Endothelial cell of umbilical vein (primary cell): Measurements from ENCODE around the gene CACNG8. TPM values are rescaled to one million over a fixed set of nuclear protein-coding genes. Genes with fewer than 3 reads are reported as not detected.
A peak's percentile ranks its signal among the peaks of the same experiment; 100 is the strongest.
"Not testable (repeated sequence)": the region's sequence is repeated elsewhere in the genome, so short reads cannot be mapped to it uniquely, and the experiment has no call there.

ENCODE experiments used
- BruUV-seq: library from RNA; stranded (reverse); fragments of 400-500 nt; replicated peaks from 2 replicates; lab custom pipeline; 2021; lab: Mats Ljungman, UMichigan
- CTCF ChIA-PET: fragments of 300-600, 350-600 bp; sonication (Branson Sonifier 250); formaldehyde crosslinking; loops from one replicate; lab custom pipeline; 2021; ENCODE audit warnings: antibody characterized with exemption, inconsistent platforms; lab: Charles Lee
- POLR2A ChIA-PET: fragments of 300-600, 350-600 bp; sonication (Branson Sonifier 250); formaldehyde crosslinking; loops from one replicate; lab custom pipeline; 2021; ENCODE audit warnings: antibody characterized with exemption, inconsistent platforms; lab: Charles Lee
- DNase-seq: peaks from one replicate; pipeline ENCODE4 v3.0.0-alpha.2; 2011; ENCODE audit warnings: low read depth, low spot score
- FAIRE-seq: peaks from 2 replicates; lab custom pipeline; 2011; peaks lifted over from hg19 to GRCh38; lab: Jason Lieb, UNC
- H2AFZ ChIP-seq: 2 replicates; pipeline ENCODE4 v1.6.0; 2012; ENCODE audit warnings: low read depth, low read length, control low read depth, inconsistent platforms
- H3K27ac ChIP-seq: 2 replicates; pipeline ENCODE4 v1.5.1; 2011; ENCODE audit warnings: low read depth, mild to moderate bottlenecking, control low read depth, low read length, moderate library complexity; ENCODE audit not compliant: insufficient read depth
- H3K27me3 ChIP-seq, 2 experiments: 2 replicates each; pipeline versions ENCODE4 v1.6.0 to v1.6.1; 2011; ENCODE audit warnings: low read length in 2 of 2, mixed read lengths in 1 of 2; ENCODE audit not compliant: control insufficient read depth in 2 of 2, insufficient read depth in 2 of 2
- H3K36me3 ChIP-seq, 2 experiments: 2 replicates in 1 of 2; 3 replicates in 1 of 2; pipeline ENCODE4 v1.5.1; 2011; ENCODE audit warnings: low read length in 2 of 2, mild to moderate bottlenecking in 1 of 2, moderate library complexity in 1 of 2; ENCODE audit not compliant: control insufficient read depth in 2 of 2, insufficient read depth in 2 of 2; ENCODE audit errors: extremely low read depth in 1 of 2
- H3K4me1 ChIP-seq: 3 replicates; pipeline ENCODE4 v1.5.1; 2011; ENCODE audit warnings: mild to moderate bottlenecking, low read length; ENCODE audit not compliant: control insufficient read depth, insufficient read depth; ENCODE audit errors: extremely low read depth
- H3K4me2 ChIP-seq: 2 replicates; pipeline ENCODE4 v1.6.1; 2011; ENCODE audit warnings: low read length, control low read depth, mixed read lengths; ENCODE audit not compliant: insufficient read depth
- H3K4me3 ChIP-seq, 3 experiments: fragments of 200-600 bp in 1 of 3; sonication (generic), shearing (Covaris generic) in 1 of 3; replicated peaks in 1 of 3; 2 replicates each; pipeline ENCODE4 v1.5.1; 2011 to 2016; ENCODE audit warnings: control low read depth in 3 of 3, low read length in 3 of 3, mild to moderate bottlenecking in 2 of 3, inconsistent platforms in 1 of 3, low read depth in 1 of 3, moderate library complexity in 1 of 3; ENCODE audit not compliant: insufficient read depth in 1 of 3
- H3K79me2 ChIP-seq: 2 replicates; pipeline ENCODE4 v1.6.0; 2012; ENCODE audit warnings: low read length, inconsistent platforms; ENCODE audit not compliant: control insufficient read depth, insufficient read depth
- H3K9ac ChIP-seq: replicated peaks from 2 replicates; pipeline ENCODE3; 2011; ENCODE audit warnings: low read length, control low read depth; ENCODE audit not compliant: insufficient read depth; ENCODE audit errors: extremely low read depth
- H3K9me1 ChIP-seq: replicated peaks from 3 replicates; pipeline ENCODE4 v1.6.0; 2011; ENCODE audit warnings: mild to moderate bottlenecking, low read length; ENCODE audit not compliant: control insufficient read depth, insufficient read depth; ENCODE audit errors: extremely low read depth
- H3K9me3 ChIP-seq: replicated peaks from 2 replicates; pipeline ENCODE4 v1.5.1; 2012; ENCODE audit warnings: low read length, inconsistent platforms; ENCODE audit not compliant: control insufficient read depth, insufficient read depth
- H4K20me1 ChIP-seq: replicated peaks from 2 replicates; pipeline ENCODE3; 2011; ENCODE audit warnings: mild to moderate bottlenecking, low read length; ENCODE audit not compliant: control insufficient read depth, insufficient read depth; ENCODE audit errors: extremely low read depth
- MYC ChIP-seq: IDR thresholded peaks from one replicate; pipeline ENCODE4 v1.6.1; 2011; ENCODE audit warnings: mild to moderate bottlenecking, low read depth, low read length
- POLR2A ChIP-seq: IDR thresholded peaks from 2 replicates; pipeline ENCODE4 v1.6.1; 2012; ENCODE audit warnings: low read depth, mild to moderate bottlenecking, control low read depth, low read length
- POLR2AphosphoS5 ChIP-seq: IDR thresholded peaks from 2 replicates; pipeline ENCODE4 v1.6.1; 2012; ENCODE audit warnings: low read depth, mild to moderate bottlenecking, control low read depth, low read length, moderate library complexity; ENCODE audit not compliant: insufficient read depth
- dilution Hi-C: fragments of 300-500 bp; cut with MboI; formaldehyde crosslinking; loops from one replicate; pipeline ENCODE4 v1.15.0; 2019; ENCODE audit warnings: low sequenced_read_pairs; ENCODE audit not compliant: extremely low pct_ligation_motif_present
- intact Hi-C: fragments of 100-400 bp; cut with micrococcal nuclease; formaldehyde crosslinking; loops from one replicate; pipeline ENCODE4 v1.10.0; 2022
- polyA plus RNA-seq, 4 experiments: library from polyadenylated mRNA; depleted of rRNA in 3 of 4; stranded (reverse) in 3 of 4; unstranded in 1 of 4; fragments of >200 nt; gene quantifications; 2 replicates each; pipeline versions ENCODE4 v1.2.1 to v1.2.3, GENCODE V29; 2011 to 2012; ENCODE audit warnings: missing spikeins in 1 of 4
- total RNA-seq: library from RNA; stranded (reverse); gene quantifications from 2 replicates; pipeline ENCODE4 v1.2.3, GENCODE V29; 2021
- TF ChIP-seq, protein P1 (sequence below): IDR thresholded peaks from 2 replicates; pipeline ENCODE4 v1.6.1; 2011; ENCODE audit not compliant: insufficient read depth, insufficient read length
- TF ChIP-seq, protein P2 (sequence below), 2 donors: IDR thresholded peaks; 1 replicate in 1 of 2; 2 replicates in 1 of 2; pipeline ENCODE4 v1.5.1; 2011; ENCODE audit warnings: low read length in 2 of 2, mild to moderate bottlenecking in 2 of 2, moderate library complexity in 2 of 2, control low read depth in 1 of 2, inconsistent platforms in 1 of 2, low read depth in 1 of 2; ENCODE audit not compliant: insufficient read depth in 1 of 2; ENCODE audit errors: extremely low read depth in 1 of 2

CACNG8 gene
- total and polyA plus RNA-seq, 2 donors (not counting 3 experiments of a cell fraction or from before 2014, with no cell fraction given) = 0.18 to 1.7 TPM

DNA sequence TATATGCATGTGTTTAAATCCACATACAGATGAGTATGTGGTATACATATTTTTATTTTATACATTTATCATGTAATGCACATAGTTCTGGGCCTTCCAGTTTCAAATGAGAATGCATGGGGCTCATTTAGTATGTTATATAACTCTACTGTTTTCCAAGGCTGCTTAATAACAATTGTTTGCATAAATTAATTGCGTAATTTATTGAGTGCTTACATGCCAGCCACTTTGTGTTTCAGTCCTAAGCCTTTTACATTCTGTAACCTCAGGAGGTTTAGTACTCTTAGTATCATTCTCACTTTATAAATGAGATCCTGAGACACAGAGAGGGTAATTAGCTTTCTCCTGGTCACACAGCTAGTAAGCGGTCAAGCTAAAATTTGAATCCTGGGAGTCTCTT is 16.7 kb upstream of the CACNG8 start:
- FAIRE-seq = no peak
- BruUV-seq = no TSS peak
- Histone ChIP-seq H3K27ac (no peak overlapping the region), H3K9me1 (no peaks in the 10 kb centered on the region), H3K9me3 (no peaks in the 10 kb centered on the region), H4K20me1 (no peaks in the 10 kb centered on the region), H3K9ac (no peak overlapping the region), H3K4me1 (no peaks in the 10 kb centered on the region), H3K4me3 (no peak overlapping the region), H2AFZ (no peak overlapping the region), H3K27me3 (peaks cover 11 to 30% of the 10 kb centered on the region in 2 experiments), H3K79me2 (no peaks in the 10 kb centered on the region), H3K36me3 (no peaks in the 10 kb centered on the region), H3K4me2 (no peak overlapping the region)
- DNase-seq = no peak
- TF ChIP-seq POLR2AphosphoS5 (no peak), POLR2A (no peak)
- TF ChIP-seq, protein P1, sequence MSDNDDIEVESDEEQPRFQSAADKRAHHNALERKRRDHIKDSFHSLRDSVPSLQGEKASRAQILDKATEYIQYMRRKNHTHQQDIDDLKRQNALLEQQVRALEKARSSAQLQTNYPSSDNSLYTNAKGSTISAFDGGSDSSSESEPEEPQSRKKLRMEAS = no peak
- TF ChIP-seq, protein P2, sequence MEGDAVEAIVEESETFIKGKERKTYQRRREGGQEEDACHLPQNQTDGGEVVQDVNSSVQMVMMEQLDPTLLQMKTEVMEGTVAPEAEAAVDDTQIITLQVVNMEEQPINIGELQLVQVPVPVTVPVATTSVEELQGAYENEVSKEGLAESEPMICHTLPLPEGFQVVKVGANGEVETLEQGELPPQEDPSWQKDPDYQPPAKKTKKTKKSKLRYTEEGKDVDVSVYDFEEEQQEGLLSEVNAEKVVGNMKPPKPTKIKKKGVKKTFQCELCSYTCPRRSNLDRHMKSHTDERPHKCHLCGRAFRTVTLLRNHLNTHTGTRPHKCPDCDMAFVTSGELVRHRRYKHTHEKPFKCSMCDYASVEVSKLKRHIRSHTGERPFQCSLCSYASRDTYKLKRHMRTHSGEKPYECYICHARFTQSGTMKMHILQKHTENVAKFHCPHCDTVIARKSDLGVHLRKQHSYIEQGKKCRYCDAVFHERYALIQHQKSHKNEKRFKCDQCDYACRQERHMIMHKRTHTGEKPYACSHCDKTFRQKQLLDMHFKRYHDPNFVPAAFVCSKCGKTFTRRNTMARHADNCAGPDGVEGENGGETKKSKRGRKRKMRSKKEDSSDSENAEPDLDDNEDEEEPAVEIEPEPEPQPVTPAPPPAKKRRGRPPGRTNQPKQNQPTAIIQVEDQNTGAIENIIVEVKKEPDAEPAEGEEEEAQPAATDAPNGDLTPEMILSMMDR (IDR thresholded peaks at IDR 0.05; ENCODE audit: extremely low read depth in 1 of 2, insufficient read depth in 1 of 2, low read depth in 1 of 2, low read length in 2 of 2) = no peak
- dilution Hi-C loops (no loop called here), intact Hi-C loops (no loop called here)
- POLR2A ChIA-PET = no interaction called here
- CTCF ChIA-PET = interaction anchor here (1.7 to 2.4 kb wide), 2 partner anchors 78 to 84 kb away, joined by 6 to 10 read pairs; no protein-coding TSS in a partner anchor

DNA sequence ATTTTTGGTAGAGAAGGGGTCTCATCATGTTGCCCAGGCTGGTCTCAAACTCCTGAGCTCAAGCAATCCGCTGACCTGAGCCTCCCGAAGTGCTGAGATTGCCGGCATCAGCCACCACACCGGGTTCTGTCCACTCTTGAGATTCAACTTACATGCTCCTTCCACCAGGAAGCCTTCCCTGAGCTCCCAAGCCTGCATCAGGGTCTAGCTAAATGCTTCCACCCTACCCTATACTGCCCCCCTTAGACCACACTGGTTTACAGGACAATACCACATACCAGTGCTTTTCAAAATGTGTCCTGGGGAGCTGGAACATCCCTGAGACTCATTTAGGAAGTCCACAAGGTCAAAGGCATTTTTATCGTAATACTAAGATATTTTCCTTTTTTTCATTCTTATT is 15.1 kb upstream of the CACNG8 start:
- H2AFZ ChIP-seq = no peak overlapping the region
- no peak for TF ChIP-seq MYC
- TF ChIP-seq POLR2AphosphoS5 = no peak
- TF ChIP-seq, protein P2 (IDR thresholded peaks at IDR 0.05; ENCODE audit: extremely low read depth in 1 of 2, insufficient read depth in 1 of 2, low read depth in 1 of 2, low read length in 2 of 2) = peak in 1 of 2 donors; percentile 16
- H3K4me2 ChIP-seq = no peak overlapping the region
- no peaks in the 10 kb centered on the region for H3K79me2 ChIP-seq
- H3K4me1 ChIP-seq = no peaks in the 10 kb centered on the region
- dilution Hi-C loops = no loop called here
- no peaks in the 10 kb centered on the region for H3K9me1 ChIP-seq
- peaks cover 7 to 23% of the 10 kb centered on the region in 2 experiments for H3K27me3 ChIP-seq
- H3K9ac ChIP-seq = no peak overlapping the region
- H3K4me3 ChIP-seq = no peak overlapping the region
- DNase-seq (no peak), FAIRE-seq (no peak)
- ChIA-PET POLR2A (no interaction called here), CTCF (interaction anchor here (1.3 to 2.4 kb wide), 7 partner anchors 18 to 155 kb away, joined by 4 to 16 read pairs (median 7); no protein-coding TSS in a partner anchor)
- intact Hi-C loops = no loop called here
- no peaks in the 10 kb centered on the region for H3K36me3 ChIP-seq
- no TSS peak for BruUV-seq
- H3K27ac ChIP-seq = no peak overlapping the region
- no peaks in the 10 kb centered on the region for H3K9me3 ChIP-seq
- H4K20me1 ChIP-seq = no peaks in the 10 kb centered on the region

DNA sequence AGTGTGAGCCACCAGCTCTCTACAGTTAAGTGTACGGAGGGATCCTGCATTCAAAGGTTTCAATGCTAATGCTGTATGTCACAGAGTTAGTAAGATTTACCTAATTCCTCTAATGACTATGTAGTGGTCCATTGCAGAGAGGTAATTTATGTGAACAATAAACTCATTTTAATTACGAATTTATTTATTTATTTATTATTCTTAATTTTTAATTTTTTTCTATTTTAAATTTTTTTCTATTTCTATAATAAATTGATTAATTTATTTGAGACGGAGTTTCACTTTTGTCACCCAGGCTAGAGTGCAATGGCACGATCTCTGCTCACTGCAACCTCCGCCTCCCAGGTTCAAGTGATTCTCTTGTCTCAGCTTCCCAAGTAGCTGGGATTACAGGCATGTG is 14.1 kb upstream of the CACNG8 start:
- H3K4me1 ChIP-seq, H3K4me2 ChIP-seq, H4K20me1 ChIP-seq, H3K9me1 ChIP-seq, dilution Hi-C loops, intact Hi-C loops, DNase-seq, H2AFZ ChIP-seq, H3K4me3 ChIP-seq, POLR2A ChIA-PET, H3K79me2 ChIP-seq, FAIRE-seq, H3K27ac ChIP-seq, BruUV-seq, H3K9ac ChIP-seq, H3K9me3 ChIP-seq, H3K36me3 ChIP-seq: not testable (repeated sequence)
- peaks cover 5 to 16% of the 10 kb centered on the region in 2 experiments for H3K27me3 ChIP-seq
- CTCF ChIA-PET = interaction anchor here (1.4 to 2.4 kb wide), 6 partner anchors 17 to 81 kb away, joined by 4 to 16 read pairs (median 8); no protein-coding TSS in a partner anchor
